ENCODE measurements around the gene DCST1.

GRCh38 chr1:155057788-155058211 lies 24.2 kb downstream of the DCST1 start:
- TF ChIP-seq JUN (CRISPR knock-in tag; IDR thresholded peaks at IDR 0.05) (no peak), CTCF (IDR thresholded peaks at IDR 0.05) (no peak), E2F1 (CRISPR knock-in tag; IDR thresholded peaks at IDR 0.05) (no peak), ESRRA (CRISPR knock-in tag; IDR thresholded peaks at IDR 0.05; ENCODE audit: borderline replicate concordance) (no peak), ATF1 (CRISPR knock-in tag; IDR thresholded peaks at IDR 0.05) (no peak)
- TF ChIP-seq, protein P1, sequence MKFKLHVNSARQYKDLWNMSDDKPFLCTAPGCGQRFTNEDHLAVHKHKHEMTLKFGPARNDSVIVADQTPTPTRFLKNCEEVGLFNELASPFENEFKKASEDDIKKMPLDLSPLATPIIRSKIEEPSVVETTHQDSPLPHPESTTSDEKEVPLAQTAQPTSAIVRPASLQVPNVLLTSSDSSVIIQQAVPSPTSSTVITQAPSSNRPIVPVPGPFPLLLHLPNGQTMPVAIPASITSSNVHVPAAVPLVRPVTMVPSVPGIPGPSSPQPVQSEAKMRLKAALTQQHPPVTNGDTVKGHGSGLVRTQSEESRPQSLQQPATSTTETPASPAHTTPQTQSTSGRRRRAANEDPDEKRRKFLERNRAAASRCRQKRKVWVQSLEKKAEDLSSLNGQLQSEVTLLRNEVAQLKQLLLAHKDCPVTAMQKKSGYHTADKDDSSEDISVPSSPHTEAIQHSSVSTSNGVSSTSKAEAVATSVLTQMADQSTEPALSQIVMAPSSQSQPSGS (CRISPR knock-in tag; IDR thresholded peaks at IDR 0.05; ENCODE audit: borderline replicate concordance, low read depth) = no peak
- TF ChIP-seq, protein P2, sequence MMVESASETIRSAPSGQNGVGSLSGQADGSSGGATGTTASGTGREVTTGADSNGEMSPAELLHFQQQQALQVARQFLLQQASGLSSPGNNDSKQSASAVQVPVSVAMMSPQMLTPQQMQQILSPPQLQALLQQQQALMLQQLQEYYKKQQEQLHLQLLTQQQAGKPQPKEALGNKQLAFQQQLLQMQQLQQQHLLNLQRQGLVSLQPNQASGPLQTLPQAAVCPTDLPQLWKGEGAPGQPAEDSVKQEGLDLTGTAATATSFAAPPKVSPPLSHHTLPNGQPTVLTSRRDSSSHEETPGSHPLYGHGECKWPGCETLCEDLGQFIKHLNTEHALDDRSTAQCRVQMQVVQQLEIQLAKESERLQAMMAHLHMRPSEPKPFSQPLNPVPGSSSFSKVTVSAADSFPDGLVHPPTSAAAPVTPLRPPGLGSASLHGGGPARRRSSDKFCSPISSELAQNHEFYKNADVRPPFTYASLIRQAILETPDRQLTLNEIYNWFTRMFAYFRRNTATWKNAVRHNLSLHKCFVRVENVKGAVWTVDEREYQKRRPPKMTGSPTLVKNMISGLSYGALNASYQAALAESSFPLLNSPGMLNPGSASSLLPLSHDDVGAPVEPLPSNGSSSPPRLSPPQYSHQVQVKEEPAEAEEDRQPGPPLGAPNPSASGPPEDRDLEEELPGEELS (CRISPR knock-in tag; IDR thresholded peaks at IDR 0.05) = no peak
- TF ChIP-seq, protein P3, sequence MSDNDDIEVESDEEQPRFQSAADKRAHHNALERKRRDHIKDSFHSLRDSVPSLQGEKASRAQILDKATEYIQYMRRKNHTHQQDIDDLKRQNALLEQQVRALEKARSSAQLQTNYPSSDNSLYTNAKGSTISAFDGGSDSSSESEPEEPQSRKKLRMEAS (CRISPR knock-in tag; IDR thresholded peaks at IDR 0.05) = no peak
